ENCODE measurements around the gene SPEN. TPM values are rescaled to one million over a fixed set of nuclear protein-coding genes. Genes with fewer than 3 reads are reported as not detected.

SPEN gene
- total RNA-seq, 1 experiment from 2014 or later, result 26.8 TPM

- H3K9me2 ChIP-seq (replicated peaks; ENCODE audit: insufficient read depth, low read length), result no peaks in the 10 kb centered on the region
- H3K9me3 ChIP-seq (ENCODE audit: low read length), result no peaks in the 10 kb centered on the region
- H3K27me3 ChIP-seq (ENCODE audit: low read length), result no peaks in the 10 kb centered on the region
- no peak overlapping the region for H3K4me2 ChIP-seq (ENCODE audit: low read depth, low read length, poor library complexity, severe bottlenecking)
- no peak overlapping the region for H2AFZ ChIP-seq (ENCODE audit: low read length)
- H3K9ac ChIP-seq (ENCODE audit: low read length), result no peak overlapping the region
- peaks cover 37% of the 10 kb centered on the region for H3K4me1 ChIP-seq (ENCODE audit: low read length)
- H3K4me3 ChIP-seq (ENCODE audit: low read length), result no peak overlapping the region
- no peak for DNase-seq
- peaks cover 5% of the 10 kb centered on the region for H3K79me2 ChIP-seq (ENCODE audit: low read length)
- H3K36me3 ChIP-seq (ENCODE audit: insufficient read depth, low read length), result no peaks in the 10 kb centered on the region; the same call in 1 of the 2 replicates
- H3K27ac ChIP-seq (ENCODE audit: low read length), result no peak overlapping the region
- peaks cover 49% of the 10 kb centered on the region for H4K20me1 ChIP-seq (ENCODE audit: insufficient read depth, low read depth, low read length)
Measured at GRCh38 chr1:15962671-15963362, 115.3 kb downstream of the SPEN start.

- Histone ChIP-seq H3K9ac (ENCODE audit: low read length) (no peak overlapping the region), H3K27ac (ENCODE audit: low read length) (peak overlapping the region; percentile 42), H3K9me2 (replicated peaks; ENCODE audit: insufficient read depth, low read length) (no peaks in the 10 kb centered on the region), H3K36me3 (ENCODE audit: insufficient read depth, low read length) (no peaks in the 10 kb centered on the region), H4K20me1 (ENCODE audit: insufficient read depth, low read depth, low read length) (peaks cover 44% of the 10 kb centered on the region), H3K4me1 (ENCODE audit: low read length) (peaks cover 37% of the 10 kb centered on the region), H3K4me3 (ENCODE audit: low read length) (0 out of 2 replicates have a peak overlapping the region, but pooled peaks have one; percentile 27), H3K9me3 (ENCODE audit: low read length) (no peaks in the 10 kb centered on the region), H2AFZ (ENCODE audit: low read length) (no peak overlapping the region), H3K79me2 (ENCODE audit: low read length) (peaks cover 5% of the 10 kb centered on the region), H3K27me3 (ENCODE audit: low read length) (no peaks in the 10 kb centered on the region), H3K4me2 (ENCODE audit: low read depth, low read length, poor library complexity, severe bottlenecking) (peak overlapping the region; percentile 65)
- DNase-seq, result no peak
Measured at GRCh38 chr1:15963363-15963967, 116.0 kb downstream of the SPEN start.

- H3K4me3 ChIP-seq (ENCODE audit: low read length), result peak overlapping the region; percentile 27; the same call in 1 of the 2 replicates
- H3K9me3 ChIP-seq (ENCODE audit: low read length), result no peaks in the 10 kb centered on the region
- H4K20me1 ChIP-seq (ENCODE audit: insufficient read depth, low read depth, low read length), result peaks cover 39% of the 10 kb centered on the region
- H3K9me2 ChIP-seq (replicated peaks; ENCODE audit: insufficient read depth, low read length), result no peaks in the 10 kb centered on the region
- no peaks in the 10 kb centered on the region for H3K27me3 ChIP-seq (ENCODE audit: low read length)
- no peak overlapping the region for H2AFZ ChIP-seq (ENCODE audit: low read length)
- H3K79me2 ChIP-seq (ENCODE audit: low read length), result peaks cover 5% of the 10 kb centered on the region
- peak overlapping the region; percentile 42 for H3K27ac ChIP-seq (ENCODE audit: low read length)
- DNase-seq, result peak; percentile 60
- peaks cover 37% of the 10 kb centered on the region for H3K4me1 ChIP-seq (ENCODE audit: low read length)
- H3K4me2 ChIP-seq (ENCODE audit: low read depth, low read length, poor library complexity, severe bottlenecking), result peak overlapping the region; percentile 65
- no peaks in the 10 kb centered on the region for H3K36me3 ChIP-seq (ENCODE audit: insufficient read depth, low read length)
- no peak overlapping the region for H3K9ac ChIP-seq (ENCODE audit: low read length)
Measured at GRCh38 chr1:15963968-15964648, 116.6 kb downstream of the SPEN start.

- Histone ChIP-seq H3K9me3 (ENCODE audit: low read length) (no peaks in the 10 kb centered on the region), H3K9ac (ENCODE audit: low read length) (peak overlapping the region; percentile 40; the same call in 1 of the 2 replicates), H3K4me2 (ENCODE audit: low read depth, low read length, poor library complexity, severe bottlenecking) (peak overlapping the region; percentile 62), H4K20me1 (ENCODE audit: insufficient read depth, low read depth, low read length) (peaks cover 36% of the 10 kb centered on the region), H3K9me2 (replicated peaks; ENCODE audit: insufficient read depth, low read length) (no peaks in the 10 kb centered on the region), H3K27me3 (ENCODE audit: low read length) (no peaks in the 10 kb centered on the region), H3K4me1 (ENCODE audit: low read length) (peaks cover 37% of the 10 kb centered on the region), H3K27ac (ENCODE audit: low read length) (peak overlapping the region; percentile 3; the same call in 1 of the 2 replicates), H2AFZ (ENCODE audit: low read length) (no peak overlapping the region), H3K36me3 (ENCODE audit: insufficient read depth, low read length) (no peaks in the 10 kb centered on the region), H3K4me3 (ENCODE audit: low read length) (peak overlapping the region; percentile 20), H3K79me2 (ENCODE audit: low read length) (peaks cover 5% of the 10 kb centered on the region)
- DNase-seq, result peak; percentile 56
Measured at GRCh38 chr1:15965228-15965767, 117.8 kb downstream of the SPEN start.

- no peaks in the 10 kb centered on the region for H3K9me2 ChIP-seq (replicated peaks; ENCODE audit: insufficient read depth, low read length)
- H2AFZ ChIP-seq (ENCODE audit: low read length), result no peak overlapping the region
- H3K9ac ChIP-seq (ENCODE audit: low read length), result peak overlapping the region; percentile 40
- peak overlapping the region; percentile 62 for H3K4me2 ChIP-seq (ENCODE audit: low read depth, low read length, poor library complexity, severe bottlenecking)
- no peaks in the 10 kb centered on the region for H3K27me3 ChIP-seq (ENCODE audit: low read length)
- H3K4me1 ChIP-seq (ENCODE audit: low read length), result peaks cover 37% of the 10 kb centered on the region
- H3K4me3 ChIP-seq (ENCODE audit: low read length), result peak overlapping the region; percentile 20
- peak; percentile 75 for DNase-seq
- peaks cover 5% of the 10 kb centered on the region for H3K79me2 ChIP-seq (ENCODE audit: low read length)
- peak overlapping the region; percentile 3; the same call in 1 of the 2 replicates for H3K27ac ChIP-seq (ENCODE audit: low read length)
- no peaks in the 10 kb centered on the region for H3K36me3 ChIP-seq (ENCODE audit: insufficient read depth, low read length)
- no peaks in the 10 kb centered on the region for H3K9me3 ChIP-seq (ENCODE audit: low read length)
- peaks cover 33% of the 10 kb centered on the region for H4K20me1 ChIP-seq (ENCODE audit: insufficient read depth, low read depth, low read length)
Measured at GRCh38 chr1:15966081-15966955, 118.8 kb downstream of the SPEN start.

- DNase-seq, result no peak
- H3K9ac ChIP-seq (ENCODE audit: low read length), result no peak overlapping the region
- no peaks in the 10 kb centered on the region for H3K9me2 ChIP-seq (replicated peaks; ENCODE audit: insufficient read depth, low read length)
- no peaks in the 10 kb centered on the region for H3K36me3 ChIP-seq (ENCODE audit: insufficient read depth, low read length)
- H4K20me1 ChIP-seq (ENCODE audit: insufficient read depth, low read depth, low read length), result peaks cover 29% of the 10 kb centered on the region
- no peak overlapping the region for H2AFZ ChIP-seq (ENCODE audit: low read length)
- no peaks in the 10 kb centered on the region for H3K27me3 ChIP-seq (ENCODE audit: low read length)
- H3K9me3 ChIP-seq (ENCODE audit: low read length), result no peaks in the 10 kb centered on the region
- H3K27ac ChIP-seq (ENCODE audit: low read length), result no peak overlapping the region
- H3K79me2 ChIP-seq (ENCODE audit: low read length), result peaks cover 5% of the 10 kb centered on the region
- no peak overlapping the region for H3K4me3 ChIP-seq (ENCODE audit: low read length)
- H3K4me1 ChIP-seq (ENCODE audit: low read length), result peaks cover 37% of the 10 kb centered on the region
- no peak overlapping the region for H3K4me2 ChIP-seq (ENCODE audit: low read depth, low read length, poor library complexity, severe bottlenecking)
Measured at GRCh38 chr1:15966956-15967344, 119.4 kb downstream of the SPEN start.

GRCh38 chr1:15968172-15968571, 120.7 kb downstream of the SPEN start:
- Histone ChIP-seq H3K9me2 (replicated peaks; ENCODE audit: insufficient read depth, low read length) (no peaks in the 10 kb centered on the region), H3K4me1 (ENCODE audit: low read length) (peaks cover 34% of the 10 kb centered on the region), H3K9ac (ENCODE audit: low read length) (no peak overlapping the region), H3K27me3 (ENCODE audit: low read length) (no peaks in the 10 kb centered on the region), H4K20me1 (ENCODE audit: insufficient read depth, low read depth, low read length) (peaks cover 24% of the 10 kb centered on the region), H3K36me3 (ENCODE audit: insufficient read depth, low read length) (peaks cover 11% of the 10 kb centered on the region), H3K27ac (ENCODE audit: low read length) (no peak overlapping the region), H3K4me2 (ENCODE audit: low read depth, low read length, poor library complexity, severe bottlenecking) (no peak overlapping the region), H3K79me2 (ENCODE audit: low read length) (peaks cover under 1% of the 10 kb centered on the region; the same call in 1 of the 2 replicates), H3K4me3 (ENCODE audit: low read length) (no peak overlapping the region), H2AFZ (ENCODE audit: low read length) (no peak overlapping the region), H3K9me3 (ENCODE audit: low read length) (no peaks in the 10 kb centered on the region)
- DNase-seq, result no peak

Data from Karpas-422 (cell line).